Breast epithelium (tissue), 4 donors: ENCODE data around the gene CDYL. TPM values are rescaled to one million over a fixed set of nuclear protein-coding genes. Genes with fewer than 3 reads are reported as not detected.
"Not testable (repeated sequence)": the region's sequence is repeated elsewhere in the genome, so short reads cannot be mapped to it uniquely, and the experiment has no call there.

ENCODE experiments used
- DNase-seq, 2 donors: peaks; one replicate each; pipeline ENCODE4 v3.0.0-alpha.2; 2019; ENCODE audit warnings: low spot score in 2 of 2
- H3K27ac ChIP-seq, 2 donors: fragments of 200-600 bp; sonication (generic) in 1 of 2; one replicate each; pipeline ENCODE4 v1.5.1; 2016 to 2019; ENCODE audit warnings: mild to moderate bottlenecking in 1 of 2
- H3K27me3 ChIP-seq, 2 donors: fragments of 200-600 bp; sonication (generic) in 1 of 2; one replicate each; pipeline versions ENCODE4 v1.5.1 to v1.6.0; 2017 to 2019; ENCODE audit warnings: control low read depth in 1 of 2, mild to moderate bottlenecking in 1 of 2
- H3K36me3 ChIP-seq: fragments of 200-600 bp; one replicate; pipeline ENCODE4 v1.5.1; 2019
- H3K4me1 ChIP-seq, 2 donors: fragments of 200-600 bp; sonication (generic); one replicate each; pipeline ENCODE4 v1.5.1; 2016 to 2019; ENCODE audit warnings: control low read depth in 1 of 2
- H3K4me3 ChIP-seq, 3 donors: fragments of 200-600 bp; sonication (generic); 1 replicate in 2 of 3; 2 replicates in 1 of 3; pipeline ENCODE4 v1.5.1; 2016 to 2019; ENCODE audit warnings: mild to moderate bottlenecking in 3 of 3, moderate library complexity in 2 of 3
- H3K9me3 ChIP-seq, 2 donors: fragments of 200-600 bp; sonication (generic) in 1 of 2; one replicate each; pipeline ENCODE4 v1.5.1; 2016 to 2019; ENCODE audit warnings: control low read depth in 1 of 2
- CTCF ChIP-seq, 3 donors: fragments of 450-650 bp; IDR thresholded peaks; one replicate each; pipeline ENCODE4 v1.5.1; 2016 to 2017; ENCODE audit warnings: antibody characterized with exemption in 3 of 3, mild to moderate bottlenecking in 3 of 3, moderate library complexity in 3 of 3
- POLR2A ChIP-seq: fragments of 450-650 bp; IDR thresholded peaks from one replicate; pipeline ENCODE4 v1.6.1; 2016; ENCODE audit warnings: antibody characterized with exemption, mild to moderate bottlenecking, moderate library complexity
- POLR2AphosphoS5 ChIP-seq, 3 donors: sonication (generic); formaldehyde crosslinking; IDR thresholded peaks; one replicate each; pipeline ENCODE4 v1.6.1; 2017; ENCODE audit warnings: antibody characterized with exemption in 3 of 3
- intact Hi-C: fragments of 100-400 bp; cut with DNase I; formaldehyde crosslinking; loops from one replicate; pipeline ENCODE4 v1.15.1; 2023; ENCODE audit warnings: low total_unique reads
- total RNA-seq, 3 donors: library from RNA; depleted of rRNA; stranded (reverse); fragments of >200 nt; gene quantifications; one replicate each; pipeline ENCODE4 v1.1.0, GENCODE V29; 2016

CDYL gene
- total RNA-seq, 3 donors from 2014 or later, result 32.9 to 58.0 (median 40.0) TPM

GRCh38 chr6:4856785-4857184, 80.6 kb downstream of the CDYL start:
- DNase-seq, result no peak
- Histone ChIP-seq H3K27ac (no peak overlapping the region), H3K36me3 (no peaks in the 10 kb centered on the region), H3K9me3 (no peaks in the 10 kb centered on the region), H3K4me3 (no peak overlapping the region), H3K27me3 (no peaks in the 10 kb centered on the region), H3K4me1 (no peaks in the 10 kb centered on the region)
- TF ChIP-seq POLR2AphosphoS5 (IDR thresholded peaks at IDR 0.05) (no peak), POLR2A (no peak), CTCF (IDR thresholded peaks at IDR 0.05) (no peak)
- intact Hi-C loops, result no loop called here

DNA sequence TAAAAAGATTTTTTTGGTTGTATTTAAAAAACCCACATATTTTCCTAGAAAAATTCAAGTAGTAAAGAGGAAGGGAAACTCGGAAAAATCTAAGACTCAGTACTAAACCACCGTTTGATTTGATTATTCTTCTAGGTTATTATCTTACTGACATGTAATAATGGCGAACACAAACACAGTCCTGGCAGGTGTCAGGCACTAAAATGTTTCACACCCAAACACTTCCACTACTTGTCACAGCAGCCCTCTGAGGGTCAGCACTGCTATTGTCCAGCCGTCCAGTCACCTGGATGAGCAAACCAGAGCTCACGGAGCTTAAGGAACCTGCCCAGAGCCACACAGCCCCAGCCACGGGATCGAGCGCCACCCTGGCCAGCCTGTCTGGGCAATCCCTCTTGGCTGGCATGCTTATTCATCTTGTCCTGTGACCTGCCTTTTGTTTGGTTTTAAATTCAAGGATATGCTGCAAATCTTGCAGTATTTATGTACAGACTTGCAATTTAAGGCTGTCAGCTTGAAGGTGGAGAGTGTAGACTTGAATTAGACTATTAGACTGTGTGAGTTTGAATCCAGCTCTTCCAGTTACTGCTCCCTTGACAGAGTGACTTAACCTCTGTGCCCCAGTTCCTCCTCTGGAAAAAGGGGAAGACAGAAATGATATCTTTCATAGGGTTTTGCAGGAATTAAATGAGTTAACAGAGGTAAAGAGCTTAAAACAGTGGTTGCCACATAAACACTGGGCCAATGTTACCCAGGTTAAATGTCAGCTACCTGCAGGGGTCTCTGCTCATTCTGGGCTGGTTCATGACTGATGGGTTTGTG, 82.2 kb downstream of the CDYL start:
- no peak overlapping the region for H3K27ac ChIP-seq
- no peak for TF ChIP-seq POLR2A
- TF ChIP-seq CTCF (IDR thresholded peaks at IDR 0.05), result no peak
- TF ChIP-seq POLR2AphosphoS5 (IDR thresholded peaks at IDR 0.05), result no peak
- no peaks in the 10 kb centered on the region for H3K4me1 ChIP-seq
- intact Hi-C loops, result no loop called here
- H3K27me3 ChIP-seq, result no peaks in the 10 kb centered on the region
- DNase-seq, result no peak
- H3K9me3 ChIP-seq, result peaks cover under 1 to 5% of the 10 kb centered on the region in 2 donors
- H3K36me3 ChIP-seq, result no peaks in the 10 kb centered on the region
- H3K4me3 ChIP-seq, result no peak overlapping the region

DNA sequence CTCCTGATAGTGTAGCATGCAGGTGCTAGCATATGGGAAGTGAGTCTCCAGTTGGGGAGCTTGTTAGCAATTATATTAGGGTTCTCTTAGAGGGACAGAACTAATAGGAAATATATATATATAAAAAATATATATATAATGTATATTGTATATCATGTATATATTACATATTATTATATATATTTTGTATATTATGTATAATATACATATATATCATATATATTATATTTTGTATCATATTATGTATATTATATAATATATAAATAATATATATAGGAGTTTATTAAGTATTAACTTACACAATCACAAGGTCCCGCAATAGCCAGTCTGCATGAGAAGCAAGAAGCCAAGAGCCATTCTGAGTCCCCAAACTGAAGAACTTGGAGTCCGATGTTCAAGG, 84.2 kb downstream of the CDYL start:
- H3K36me3 ChIP-seq, result no peaks in the 10 kb centered on the region
- DNase-seq, result no peak
- no peaks in the 10 kb centered on the region for H3K4me1 ChIP-seq
- no peaks in the 10 kb centered on the region for H3K27me3 ChIP-seq
- H3K27ac ChIP-seq, result no peak overlapping the region
- H3K9me3 ChIP-seq, result peaks cover 14% of the 10 kb centered on the region in 2 donors
- TF ChIP-seq CTCF (IDR thresholded peaks at IDR 0.05) (no peak), POLR2A (no peak), POLR2AphosphoS5 (IDR thresholded peaks at IDR 0.05) (no peak)
- intact Hi-C loops, result no loop called here
- H3K4me3 ChIP-seq, result no peak overlapping the region

- H3K4me3 ChIP-seq, result no peak overlapping the region
- no peaks in the 10 kb centered on the region for H3K36me3 ChIP-seq
- H3K27ac ChIP-seq, result no peak overlapping the region
- no peaks in the 10 kb centered on the region for H3K4me1 ChIP-seq
- no peak for TF ChIP-seq POLR2AphosphoS5 (IDR thresholded peaks at IDR 0.05)
- TF ChIP-seq CTCF (IDR thresholded peaks at IDR 0.05), result no peak
- TF ChIP-seq POLR2A, result no peak
- intact Hi-C loops, result no loop called here
- H3K27me3 ChIP-seq, result no peaks in the 10 kb centered on the region
- H3K9me3 ChIP-seq, result peaks cover 14% of the 10 kb centered on the region in 2 donors
- no peak for DNase-seq
Observed at GRCh38 chr6:4861564-4861963, 85.4 kb downstream of the CDYL start.

GRCh38 chr6:4864519-4864918, 88.3 kb downstream of the CDYL start:
- no peak for TF ChIP-seq POLR2A
- no peak for TF ChIP-seq POLR2AphosphoS5 (IDR thresholded peaks at IDR 0.05)
- no peak for TF ChIP-seq CTCF (IDR thresholded peaks at IDR 0.05)
- Histone ChIP-seq H3K9me3 (peaks cover 14 to 24% of the 10 kb centered on the region in 2 donors), H3K4me3 (no peak overlapping the region), H3K36me3 (no peaks in the 10 kb centered on the region), H3K27me3 (no peaks in the 10 kb centered on the region), H3K27ac (no peak overlapping the region), H3K4me1 (no peaks in the 10 kb centered on the region)
- intact Hi-C loops, result no loop called here
- no peak for DNase-seq

DNA sequence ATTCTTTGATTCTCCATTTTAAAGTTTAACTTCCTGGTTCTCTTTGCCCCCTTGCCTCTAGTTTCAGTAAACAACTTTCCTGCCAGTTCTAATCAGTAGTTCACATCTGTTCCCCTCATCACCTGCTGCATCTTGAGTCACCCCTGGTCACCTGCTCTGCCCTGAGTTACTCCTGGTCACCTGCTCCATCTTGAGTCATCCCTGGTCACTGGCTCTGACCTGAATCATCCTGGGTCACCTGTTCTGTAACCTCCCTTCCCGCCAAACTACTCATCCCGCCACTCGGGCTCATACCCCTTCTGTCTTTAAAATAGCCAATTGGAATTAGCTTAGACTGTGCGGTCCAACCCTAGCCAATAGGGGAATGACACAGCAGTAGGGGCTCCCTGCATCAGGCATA, 88.8 kb downstream of the CDYL start:
- H3K4me3 ChIP-seq, H3K27ac ChIP-seq, H3K4me1 ChIP-seq, DNase-seq, intact Hi-C loops, H3K27me3 ChIP-seq, H3K36me3 ChIP-seq: not testable (repeated sequence)
- peaks cover 14 to 24% of the 10 kb centered on the region in 2 donors for H3K9me3 ChIP-seq
